Tibial nerve (tissue), 4 donors: Measurements from ENCODE around the gene C10orf71. TPM values are rescaled to one million over a fixed set of nuclear protein-coding genes. Genes with fewer than 3 reads are reported as not detected.

Experiments
- DNase-seq, 2 donors: peaks; one replicate each; pipeline ENCODE4 v3.0.0-alpha.2; 2019; ENCODE audit warnings: low spot score in 2 of 2
- H3K27ac ChIP-seq, 4 donors: fragments of 200-600 bp; sonication (generic) in 3 of 4; one replicate each; pipeline ENCODE4 v1.5.1; 2017 to 2019; ENCODE audit warnings: mild to moderate bottlenecking in 1 of 4
- H3K27me3 ChIP-seq, 2 donors: fragments of 200-600 bp; sonication (generic) in 1 of 2; one replicate each; pipeline versions ENCODE4 v1.5.1 to v1.6.0; 2017 to 2019
- H3K36me3 ChIP-seq, 3 donors: fragments of 200-600 bp; sonication (generic); one replicate each; pipeline ENCODE4 v1.5.1; 2018 to 2019
- H3K4me1 ChIP-seq, 4 donors: fragments of 200-600 bp; sonication (generic) in 3 of 4; one replicate each; pipeline ENCODE4 v1.5.1; 2017 to 2019
- H3K4me3 ChIP-seq, 4 donors: fragments of 200-600 bp; sonication (generic) in 3 of 4; one replicate each; pipeline ENCODE4 v1.5.1; 2017 to 2019; ENCODE audit warnings: mild to moderate bottlenecking in 1 of 4, moderate library complexity in 1 of 4
- H3K9me3 ChIP-seq, 4 donors: fragments of 200-600 bp; sonication (generic) in 3 of 4; one replicate each; pipeline ENCODE4 v1.5.1; 2017 to 2019
- CTCF ChIP-seq, 5 experiments: fragments of 200-600 bp in 3 of 5; fragments of 450-650 bp in 2 of 5; sonication (generic) in 3 of 5; IDR thresholded peaks; one replicate each; pipeline ENCODE4 v1.5.1; 2016 to 2019; ENCODE audit warnings: antibody characterized with exemption in 5 of 5, mild to moderate bottlenecking in 3 of 5, moderate library complexity in 2 of 5
- EP300 ChIP-seq, 2 donors: sonication (generic); formaldehyde crosslinking; IDR thresholded peaks; one replicate each; pipeline ENCODE4 v1.6.1; 2017; ENCODE audit warnings: antibody characterized with exemption in 2 of 2, mild to moderate bottlenecking in 1 of 2
- POLR2A ChIP-seq, 2 donors: fragments of 450-650 bp; IDR thresholded peaks; one replicate each; pipeline ENCODE4 v1.6.1; 2017; ENCODE audit warnings: antibody characterized with exemption in 2 of 2, mild to moderate bottlenecking in 2 of 2, moderate library complexity in 2 of 2
- WGBS, 2 donors: methylation state at CpG; one replicate each; pipeline ENCODE4 v1.1.5; 2018; 5-methylcytosine and 5-hydroxymethylcytosine counted together
- total RNA-seq, 4 donors: library from RNA; depleted of rRNA; stranded (reverse); fragments of >200 nt; gene quantifications; one replicate each; pipeline ENCODE4 v1.1.0, GENCODE V29; 2016

The C10orf71 gene
- total RNA-seq, 4 donors from 2014 or later: 0.22 TPM; not detected in 3

- DNase-seq: no peak
- Histone ChIP-seq H3K9me3 (peaks cover 0 to 9% (median 0%) of the 10 kb centered on the region in 4 donors), H3K4me3 (no peak overlapping the region), H3K27ac (no peak overlapping the region), H3K36me3 (no peaks in the 10 kb centered on the region), H3K4me1 (peaks cover 0 to 4% (median 0%) of the 10 kb centered on the region in 4 donors), H3K27me3 (no peaks in the 10 kb centered on the region)
- TF ChIP-seq POLR2A (IDR thresholded peaks at IDR 0.05): no peak
- TF ChIP-seq EP300 (IDR thresholded peaks at IDR 0.05): no peak
- no peak for TF ChIP-seq CTCF (IDR thresholded peaks at IDR 0.05)
- WGBS, 2 donors: 72 to 82% methylated on average over 7 of the region's 7 CpGs
These were observed 13.4 kb downstream of the C10orf71 start for GRCh38 chr10:49312246-49312869.

GRCh38 chr10:49313501-49314070 lies 14.6 kb downstream of the C10orf71 start:
- no peak for TF ChIP-seq EP300 (IDR thresholded peaks at IDR 0.05)
- TF ChIP-seq CTCF (IDR thresholded peaks at IDR 0.05): no peak
- no peak for TF ChIP-seq POLR2A (IDR thresholded peaks at IDR 0.05)

GRCh38 chr10:49314806-49315205 lies 15.8 kb downstream of the C10orf71 start:
- H3K27ac ChIP-seq: no peak overlapping the region
- H3K27me3 ChIP-seq: no peaks in the 10 kb centered on the region
- H3K36me3 ChIP-seq: no peaks in the 10 kb centered on the region
- H3K9me3 ChIP-seq: no peaks in the 10 kb centered on the region
- H3K4me1 ChIP-seq: peaks cover 0 to 4% (median 0%) of the 10 kb centered on the region in 4 donors
- H3K4me3 ChIP-seq: no peak overlapping the region
- WGBS, 2 donors: 87 to 94% methylated on average over 5 of the region's 5 CpGs
- no peak for TF ChIP-seq POLR2A (IDR thresholded peaks at IDR 0.05)
- no peak for TF ChIP-seq EP300 (IDR thresholded peaks at IDR 0.05)
- no peak for TF ChIP-seq CTCF (IDR thresholded peaks at IDR 0.05)
- DNase-seq: no peak

More at GRCh38 chr10:49313501-49314070, 14.6 kb downstream of the C10orf71 start:
- peaks cover 0 to 4% (median 0%) of the 10 kb centered on the region in 4 donors for H3K4me1 ChIP-seq
- H3K27me3 ChIP-seq: no peaks in the 10 kb centered on the region
- H3K4me3 ChIP-seq: no peak overlapping the region
- WGBS, 2 donors: 76 to 82% methylated on average over 11 of the region's 11 CpGs
- no peak overlapping the region for H3K27ac ChIP-seq
- DNase-seq: no peak
- no peaks in the 10 kb centered on the region for H3K36me3 ChIP-seq
- peaks cover 0 to 9% (median 0%) of the 10 kb centered on the region in 4 donors for H3K9me3 ChIP-seq

- Histone ChIP-seq H3K36me3 (no peaks in the 10 kb centered on the region), H3K27ac (no peak overlapping the region), H3K27me3 (no peaks in the 10 kb centered on the region), H3K4me1 (no peaks in the 10 kb centered on the region), H3K9me3 (no peaks in the 10 kb centered on the region), H3K4me3 (no peak overlapping the region)
- 79 to 86% methylated on average over 6 of the region's 6 CpGs for WGBS, 2 donors
- no peak for DNase-seq
- TF ChIP-seq POLR2A (IDR thresholded peaks at IDR 0.05): no peak
- TF ChIP-seq CTCF (IDR thresholded peaks at IDR 0.05): no peak
- TF ChIP-seq EP300 (IDR thresholded peaks at IDR 0.05): no peak
These were observed 19.1 kb downstream of the C10orf71 start for GRCh38 chr10:49318028-49318427.

GRCh38 chr10:49318755-49319154 lies 19.8 kb downstream of the C10orf71 start:
- H3K4me3 ChIP-seq: no peak overlapping the region
- no peaks in the 10 kb centered on the region for H3K36me3 ChIP-seq
- no peak for TF ChIP-seq EP300 (IDR thresholded peaks at IDR 0.05)
- TF ChIP-seq CTCF (IDR thresholded peaks at IDR 0.05): no peak
- no peak for TF ChIP-seq POLR2A (IDR thresholded peaks at IDR 0.05)
- H3K27ac ChIP-seq: no peak overlapping the region
- H3K4me1 ChIP-seq: no peaks in the 10 kb centered on the region
- no peak for DNase-seq
- no peaks in the 10 kb centered on the region for H3K27me3 ChIP-seq
- H3K9me3 ChIP-seq: no peaks in the 10 kb centered on the region
